ENCODE measurements around the gene SLC29A2. TPM values are rescaled to one million over a fixed set of nuclear protein-coding genes. Genes with fewer than 3 reads are reported as not detected.

Gene SLC29A2
- total and polyA plus RNA-seq, 2 of the 8 experiments (the other 6 are each of a cell fraction or from before 2014, with no cell fraction given), result 29.3 to 31.6 TPM

DNA sequence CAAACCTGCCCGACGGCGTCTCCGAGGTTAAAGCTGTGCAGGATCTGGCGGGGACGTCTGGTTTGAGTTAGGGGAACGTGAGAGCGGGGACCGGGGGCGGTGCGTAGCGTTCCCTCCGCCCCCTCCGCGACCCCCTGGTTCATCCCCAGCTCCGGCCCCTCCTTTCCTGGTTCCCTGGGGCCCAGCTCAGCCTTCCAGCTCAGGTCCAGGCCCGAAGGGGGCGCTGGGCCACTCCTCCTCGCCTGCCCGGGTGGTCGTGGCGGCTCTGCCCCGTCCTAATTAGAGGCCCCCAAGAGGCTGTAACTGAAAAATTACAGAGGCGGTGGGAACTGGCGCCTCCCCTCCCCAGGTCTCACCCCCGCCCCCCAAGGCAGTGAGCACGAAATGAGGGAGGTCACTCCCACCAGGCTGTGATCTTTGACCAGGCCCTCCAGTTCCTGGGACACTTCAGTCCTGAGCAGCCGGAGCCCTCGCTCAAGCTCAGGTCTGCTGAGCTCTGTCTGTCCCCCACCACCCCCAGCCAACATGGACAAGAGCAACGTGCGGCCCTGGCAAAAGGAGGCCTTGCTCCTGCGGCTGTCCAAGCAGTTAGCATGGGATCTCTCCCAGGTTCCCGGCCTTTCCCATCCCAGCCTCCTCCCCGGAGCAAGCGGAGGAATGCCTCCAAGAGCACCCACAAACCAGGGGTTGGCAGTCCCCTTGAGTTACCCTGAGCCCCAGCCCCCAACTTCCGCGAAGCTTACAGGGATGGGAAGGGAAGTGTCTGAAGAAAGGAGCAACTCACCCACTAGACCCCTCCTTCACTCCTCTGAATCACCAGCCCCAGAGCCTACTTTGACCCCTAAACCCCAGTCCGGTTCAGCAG, 58.0 kb downstream of the SLC29A2 start (continued):
- TF ChIP-seq HDAC2 (IDR thresholded peaks at IDR 0.05; ENCODE audit: borderline replicate concordance in 1 of 2, low read depth in 2 of 2, low read length in 2 of 2) (0 out of 4 replicates have a peak, but pooled peaks of 1 of the 2 experiments have one; percentile 20), KDM1A (IDR thresholded peaks at IDR 0.05; ENCODE audit: borderline replicate concordance, low read length) (0 out of 2 replicates have a peak, but pooled peaks have one; percentile 84), CEBPB (IDR thresholded peaks at IDR 0.05; ENCODE audit: low read depth, low read length) (no peak), CREB1 (IDR thresholded peaks at IDR 0.05) (peak; percentile 1; the same call in 1 of the 2 replicates), CBX5 (IDR thresholded peaks at IDR 0.05; ENCODE audit: low read depth, low read length) (no peak)
- TF ChIP-seq, protein P1, sequence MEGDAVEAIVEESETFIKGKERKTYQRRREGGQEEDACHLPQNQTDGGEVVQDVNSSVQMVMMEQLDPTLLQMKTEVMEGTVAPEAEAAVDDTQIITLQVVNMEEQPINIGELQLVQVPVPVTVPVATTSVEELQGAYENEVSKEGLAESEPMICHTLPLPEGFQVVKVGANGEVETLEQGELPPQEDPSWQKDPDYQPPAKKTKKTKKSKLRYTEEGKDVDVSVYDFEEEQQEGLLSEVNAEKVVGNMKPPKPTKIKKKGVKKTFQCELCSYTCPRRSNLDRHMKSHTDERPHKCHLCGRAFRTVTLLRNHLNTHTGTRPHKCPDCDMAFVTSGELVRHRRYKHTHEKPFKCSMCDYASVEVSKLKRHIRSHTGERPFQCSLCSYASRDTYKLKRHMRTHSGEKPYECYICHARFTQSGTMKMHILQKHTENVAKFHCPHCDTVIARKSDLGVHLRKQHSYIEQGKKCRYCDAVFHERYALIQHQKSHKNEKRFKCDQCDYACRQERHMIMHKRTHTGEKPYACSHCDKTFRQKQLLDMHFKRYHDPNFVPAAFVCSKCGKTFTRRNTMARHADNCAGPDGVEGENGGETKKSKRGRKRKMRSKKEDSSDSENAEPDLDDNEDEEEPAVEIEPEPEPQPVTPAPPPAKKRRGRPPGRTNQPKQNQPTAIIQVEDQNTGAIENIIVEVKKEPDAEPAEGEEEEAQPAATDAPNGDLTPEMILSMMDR (IDR thresholded peaks at IDR 0.05; ENCODE audit: control extremely low read depth in 1 of 3, insufficient read depth in 1 of 3, low read depth in 1 of 3, low read length in 3 of 3), result peak in 2 of 3 experiments; percentile 48 to 62; a peak in 3 of 4 replicates
- TF ChIP-seq, protein P2, sequence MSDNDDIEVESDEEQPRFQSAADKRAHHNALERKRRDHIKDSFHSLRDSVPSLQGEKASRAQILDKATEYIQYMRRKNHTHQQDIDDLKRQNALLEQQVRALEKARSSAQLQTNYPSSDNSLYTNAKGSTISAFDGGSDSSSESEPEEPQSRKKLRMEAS (IDR thresholded peaks at IDR 0.05), result 0 out of 2 replicates have a peak, but pooled peaks have one; percentile 30
